Mesendoderm (in vitro differentiated cells): Measurements from ENCODE around the gene CXCL8.

Source experiments
- DNase-seq: peaks from one replicate; pipeline ENCODE4 v3.0.0; 2013
- H2AK5ac ChIP-seq: 2 replicates; pipeline ENCODE4 v1.6.1; 2013; ENCODE audit warnings: low read length, inconsistent platforms
- H2BK120ac ChIP-seq: 2 replicates; pipeline ENCODE4 v1.6.1; 2013; ENCODE audit warnings: low read depth, mild to moderate bottlenecking, low read length, moderate library complexity, mixed read lengths
- H2BK15ac ChIP-seq: replicated peaks from 2 replicates; pipeline ENCODE4 v1.6.1; 2013; ENCODE audit warnings: low read depth, mild to moderate bottlenecking, moderate library complexity
- H2BK5ac ChIP-seq: 2 replicates; pipeline ENCODE4 v1.6.1; 2013; ENCODE audit warnings: low read length, inconsistent platforms
- H3K18ac ChIP-seq: 2 replicates; pipeline ENCODE4 v1.6.1; 2013; ENCODE audit warnings: mild to moderate bottlenecking, low read length, mixed read lengths
- H3K23ac ChIP-seq: one replicate; pipeline ENCODE4 v1.6.1; 2013; ENCODE audit warnings: low read length
- H3K27ac ChIP-seq: 2 replicates; pipeline ENCODE4 v1.5.1; 2013; ENCODE audit warnings: low read depth, mild to moderate bottlenecking, inconsistent platforms, low read length, moderate library complexity
- H3K27me3 ChIP-seq: 2 replicates; pipeline ENCODE4 v1.6.1; 2013; ENCODE audit warnings: low read length, control low read depth, mild to moderate bottlenecking, inconsistent platforms; ENCODE audit not compliant: insufficient read depth, poor library complexity
- H3K36me3 ChIP-seq: 2 replicates; pipeline ENCODE4 v1.6.1; 2013; ENCODE audit warnings: low read length, inconsistent platforms; ENCODE audit not compliant: control insufficient read depth, insufficient read depth
- H3K4ac ChIP-seq: one replicate; pipeline ENCODE4 v1.6.1; 2013; ENCODE audit warnings: low read depth, mild to moderate bottlenecking, low read length, moderate library complexity
- H3K4me1 ChIP-seq: 2 replicates; pipeline ENCODE4 v1.6.1; 2013; ENCODE audit warnings: low read depth, low read length, inconsistent platforms; ENCODE audit not compliant: control insufficient read depth
- H3K4me2 ChIP-seq: 2 replicates; pipeline ENCODE4 v1.6.1; 2013; ENCODE audit warnings: low read length
- H3K4me3 ChIP-seq: 2 replicates; pipeline ENCODE4 v1.5.1; 2013; ENCODE audit warnings: mild to moderate bottlenecking, low read length
- H3K56ac ChIP-seq: one replicate; pipeline ENCODE4 v1.6.1; 2013; ENCODE audit warnings: low read length
- H3K79me1 ChIP-seq: 2 replicates; pipeline ENCODE4 v1.6.1; 2013; ENCODE audit warnings: low read length, inconsistent platforms
- H3K79me2 ChIP-seq: 2 replicates; pipeline ENCODE4 v1.6.1; 2013; ENCODE audit warnings: mild to moderate bottlenecking, low read length; ENCODE audit not compliant: control insufficient read depth, insufficient read depth
- H3K9ac ChIP-seq: 2 replicates; pipeline ENCODE4 v1.6.1; 2013; ENCODE audit warnings: low read length, inconsistent platforms
- H4K5ac ChIP-seq: one replicate; pipeline ENCODE4 v1.6.1; 2013; ENCODE audit warnings: low read length
- H4K8ac ChIP-seq: one replicate; pipeline ENCODE4 v1.6.1; 2013; ENCODE audit warnings: low read depth, mild to moderate bottlenecking, control low read depth, low read length, moderate library complexity
- WGBS: extraction: QIAGEN DNeasy Blood & Tissue Kit; methylation state at CpG from one replicate; pipeline ENCODE4 v1.1.7; 2013; ENCODE audit warnings: low lambda C conversion rate, missing lambda C conversion rate; ENCODE audit not compliant: insufficient coverage; ENCODE audit errors: extremely low coverage; 5-methylcytosine and 5-hydroxymethylcytosine counted together

The CXCL8 gene

DNA sequence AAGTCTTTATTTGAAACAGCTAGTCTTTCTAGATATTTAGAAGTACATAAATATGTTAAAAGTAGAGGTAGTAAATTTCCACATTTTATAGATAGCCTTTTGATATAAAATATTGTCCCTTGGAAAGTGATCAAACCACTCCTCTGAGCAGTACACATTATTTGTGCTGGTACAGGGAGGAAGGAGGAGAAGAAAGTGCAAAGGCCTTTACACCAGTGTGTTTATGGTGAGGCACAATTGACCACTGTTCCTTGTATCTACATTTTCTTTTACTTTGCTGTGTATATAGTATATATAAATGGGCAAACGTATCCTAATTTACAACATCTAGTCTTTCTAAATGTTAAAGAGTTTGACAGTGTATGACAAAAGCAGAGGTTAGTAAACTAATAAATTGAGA is 39.9 kb downstream of the CXCL8 start:
- H4K5ac ChIP-seq = no peak overlapping the region
- no peaks in the 10 kb centered on the region for H3K4me1 ChIP-seq
- H3K27me3 ChIP-seq = no peaks in the 10 kb centered on the region
- no peak overlapping the region for H2AK5ac ChIP-seq
- H3K4ac ChIP-seq = no peak overlapping the region
- H3K79me2 ChIP-seq = no peaks in the 10 kb centered on the region
- no peak overlapping the region for H3K4me2 ChIP-seq
- H2BK15ac ChIP-seq = no peak overlapping the region
- no peak overlapping the region for H3K27ac ChIP-seq
- no peak overlapping the region for H3K4me3 ChIP-seq
- DNase-seq = no peak
- H3K23ac ChIP-seq = no peak overlapping the region
- H4K8ac ChIP-seq = no peak overlapping the region
- no peak overlapping the region for H3K9ac ChIP-seq
- no peak overlapping the region for H3K18ac ChIP-seq
- no peaks in the 10 kb centered on the region for H3K36me3 ChIP-seq
- WGBS = no CpG with 5 or more reads among the region's 1 CpG
- H2BK5ac ChIP-seq = no peak overlapping the region
- H3K56ac ChIP-seq = no peak overlapping the region
- H2BK120ac ChIP-seq = no peak overlapping the region
- no peaks in the 10 kb centered on the region for H3K79me1 ChIP-seq

DNA sequence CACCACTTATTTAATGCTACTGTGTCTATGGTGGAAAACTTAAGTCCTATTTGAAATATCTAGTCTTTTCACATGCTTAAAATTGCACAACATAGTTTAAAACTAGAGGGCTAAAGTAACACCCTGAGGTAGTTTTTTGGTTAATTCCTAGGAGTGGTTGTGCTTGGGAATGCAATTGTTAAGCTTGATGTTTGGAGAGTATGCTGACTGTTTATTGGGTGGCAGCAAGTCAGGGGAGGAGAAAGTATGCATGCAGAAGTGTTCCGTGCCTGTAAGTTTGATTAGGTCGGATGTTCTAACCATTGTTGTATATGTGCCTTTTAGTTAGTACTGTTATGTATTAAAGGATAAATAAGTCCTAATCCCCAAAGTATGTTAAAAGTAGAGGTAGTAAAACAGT is 40.5 kb downstream of the CXCL8 start:
- Histone ChIP-seq H3K4ac (no peak overlapping the region), H4K8ac (no peak overlapping the region), H3K56ac (no peak overlapping the region), H3K18ac (no peak overlapping the region), H2AK5ac (no peak overlapping the region), H2BK15ac (no peak overlapping the region), H3K4me1 (no peaks in the 10 kb centered on the region), H3K27ac (no peak overlapping the region), H3K79me2 (no peaks in the 10 kb centered on the region), H3K4me3 (no peak overlapping the region), H3K4me2 (no peak overlapping the region), H3K9ac (no peak overlapping the region), H3K79me1 (no peaks in the 10 kb centered on the region), H3K36me3 (no peaks in the 10 kb centered on the region), H3K23ac (no peak overlapping the region), H2BK120ac (no peak overlapping the region), H4K5ac (no peak overlapping the region), H2BK5ac (no peak overlapping the region), H3K27me3 (no peaks in the 10 kb centered on the region)
- no CpG with 5 or more reads among the region's 2 CpGs for WGBS
- DNase-seq = peak; percentile 3

DNA sequence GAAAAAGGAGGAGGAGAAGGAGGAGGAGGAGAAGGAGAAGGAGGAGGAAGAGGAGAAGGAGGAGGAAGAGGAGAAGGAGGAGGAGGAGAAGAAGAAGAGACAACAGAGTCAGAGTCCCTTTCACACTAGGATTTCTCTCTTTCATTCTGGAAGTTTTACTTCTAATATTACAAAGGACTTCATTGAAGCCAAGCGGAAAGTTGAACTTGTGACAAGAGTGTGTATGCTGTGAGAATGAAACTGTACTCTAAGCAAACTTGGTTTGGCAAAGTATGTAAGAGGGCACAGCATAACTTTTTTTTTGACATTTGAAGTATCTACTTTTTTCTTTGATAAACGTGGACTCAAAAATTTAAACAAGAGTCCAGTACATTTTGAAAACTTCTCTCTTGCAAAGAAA is 48.0 kb downstream of the CXCL8 start:
- H4K5ac ChIP-seq = no peak overlapping the region
- no peaks in the 10 kb centered on the region for H3K79me2 ChIP-seq
- H2BK5ac ChIP-seq = no peak overlapping the region
- H3K4me1 ChIP-seq = no peaks in the 10 kb centered on the region
- no peak overlapping the region for H3K4ac ChIP-seq
- H3K36me3 ChIP-seq = no peaks in the 10 kb centered on the region
- no peak overlapping the region for H3K27ac ChIP-seq
- no peaks in the 10 kb centered on the region for H3K27me3 ChIP-seq
- no CpG with 5 or more reads among the region's 2 CpGs for WGBS
- H2AK5ac ChIP-seq = no peak overlapping the region
- no peaks in the 10 kb centered on the region for H3K79me1 ChIP-seq
- no peak overlapping the region for H3K23ac ChIP-seq
- no peak overlapping the region for H3K4me2 ChIP-seq
- H4K8ac ChIP-seq = no peak overlapping the region
- DNase-seq = no peak
- no peak overlapping the region for H3K18ac ChIP-seq
- H3K56ac ChIP-seq = no peak overlapping the region
- no peak overlapping the region for H2BK120ac ChIP-seq
- H3K4me3 ChIP-seq = no peak overlapping the region
- H2BK15ac ChIP-seq = no peak overlapping the region
- no peak overlapping the region for H3K9ac ChIP-seq
